ENCODE data around the gene CHIA.
"Not testable (repeated sequence)": the region's sequence is repeated elsewhere in the genome, so short reads cannot be mapped to it uniquely, and the experiment has no call there.

Gene CHIA

DNA sequence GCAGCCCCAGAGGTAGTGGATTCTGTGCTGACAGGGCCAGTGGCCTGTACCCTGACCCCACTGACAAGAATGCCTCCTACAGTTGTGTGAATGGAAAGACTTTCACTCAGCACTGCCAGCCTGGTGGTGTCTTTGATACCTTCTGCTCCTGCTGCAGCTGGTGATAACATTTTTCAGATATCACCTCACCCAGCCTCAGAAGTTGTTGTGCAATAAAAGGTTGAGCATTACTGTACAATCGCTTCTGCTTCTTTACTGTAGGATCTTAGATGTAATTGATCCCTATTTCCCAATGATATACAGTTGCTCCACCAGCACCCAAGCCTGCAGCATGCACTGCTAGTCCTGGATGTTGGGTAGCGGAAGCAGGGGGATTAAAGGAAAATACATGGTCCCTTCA lies 4.8 kb upstream of the CHIA start:
- DNase-seq (ENCODE audit: low read depth), result no peak

- no peak for DNase-seq (ENCODE audit: low read depth)
These were observed 3.7 kb upstream of the CHIA start for GRCh38 chr1:111286912-111287311.

- no peak for DNase-seq (ENCODE audit: low read depth)
These were observed 1.3 kb upstream of the CHIA start for GRCh38 chr1:111289371-111289770.

DNA sequence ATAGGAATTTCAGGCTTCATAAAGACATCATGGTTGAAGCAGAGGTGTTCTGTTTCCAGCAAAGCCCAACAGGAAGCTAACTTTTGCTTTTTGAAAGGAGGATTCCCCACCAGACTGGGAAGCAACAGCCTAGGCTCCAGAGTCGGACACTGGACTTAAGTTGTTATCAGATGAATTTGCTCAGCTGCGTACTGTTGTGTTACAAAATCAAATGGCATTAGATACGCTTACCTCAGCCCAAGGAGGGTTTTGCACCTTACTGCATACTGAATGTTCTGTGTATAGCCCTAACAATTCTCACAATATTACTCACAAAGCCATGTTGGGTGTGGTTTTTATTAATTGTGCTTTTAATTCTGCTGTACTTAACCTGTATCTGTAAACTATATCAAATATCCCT lies 547 bp upstream of the CHIA start:
- no peak for DNase-seq (ENCODE audit: low read depth)

- no peak for DNase-seq (ENCODE audit: low read depth)
These were observed 3.7 kb downstream of the CHIA start for GRCh38 chr1:111294390-111294789.

- DNase-seq (ENCODE audit: low read depth), result no peak
These were observed 11.7 kb downstream of the CHIA start for GRCh38 chr1:111302374-111302773.

GRCh38 chr1:111309690-111310089 lies 19.0 kb downstream of the CHIA start:
- DNase-seq (ENCODE audit: low read depth), result no peak

- no peak for DNase-seq (ENCODE audit: low read depth)
These were observed 27.9 kb downstream of the CHIA start for GRCh38 chr1:111318523-111318922.

- no peak for DNase-seq (ENCODE audit: low read depth)
These were observed 29.6 kb downstream of the CHIA start for GRCh38 chr1:111320066-111320879.

GRCh38 chr1:111323231-111323630 lies 32.6 kb downstream of the CHIA start:
- DNase-seq (ENCODE audit: low read depth), result no peak

- DNase-seq (ENCODE audit: low read depth), result no peak
These were observed 41.5 kb downstream of the CHIA start for GRCh38 chr1:111332190-111332589.

- peak; percentile 18 for DNase-seq (ENCODE audit: low read depth)
These were observed 43.5 kb downstream of the CHIA start for GRCh38 chr1:111334169-111334568.

- DNase-seq (ENCODE audit: low read depth), result peak; percentile 7
These were observed 44.7 kb downstream of the CHIA start for GRCh38 chr1:111335214-111335877.

DNA sequence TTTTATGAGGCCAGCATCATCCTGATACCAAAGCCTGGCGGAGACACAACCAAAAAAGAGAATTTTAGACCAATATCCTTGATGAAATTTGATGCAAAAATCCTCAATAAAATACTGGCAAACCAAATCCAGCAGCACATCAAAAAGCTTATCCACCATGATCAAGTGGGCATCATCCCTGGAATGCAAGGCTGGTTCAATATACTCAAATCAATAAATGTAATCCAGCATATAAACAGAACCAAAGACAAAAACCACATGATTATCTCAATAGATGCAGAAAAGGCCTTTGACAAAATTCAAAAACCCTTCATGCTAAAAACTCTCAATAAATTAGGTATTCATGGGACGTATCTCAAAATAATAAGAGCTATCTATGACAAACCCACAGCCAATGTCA lies 48.2 kb downstream of the CHIA start:
- not testable (repeated sequence) for DNase-seq (ENCODE audit: low read depth)

GRCh38 chr1:111346089-111346885 lies 55.6 kb downstream of the CHIA start:
- DNase-seq (ENCODE audit: low read depth), result peak; percentile 82

DNA sequence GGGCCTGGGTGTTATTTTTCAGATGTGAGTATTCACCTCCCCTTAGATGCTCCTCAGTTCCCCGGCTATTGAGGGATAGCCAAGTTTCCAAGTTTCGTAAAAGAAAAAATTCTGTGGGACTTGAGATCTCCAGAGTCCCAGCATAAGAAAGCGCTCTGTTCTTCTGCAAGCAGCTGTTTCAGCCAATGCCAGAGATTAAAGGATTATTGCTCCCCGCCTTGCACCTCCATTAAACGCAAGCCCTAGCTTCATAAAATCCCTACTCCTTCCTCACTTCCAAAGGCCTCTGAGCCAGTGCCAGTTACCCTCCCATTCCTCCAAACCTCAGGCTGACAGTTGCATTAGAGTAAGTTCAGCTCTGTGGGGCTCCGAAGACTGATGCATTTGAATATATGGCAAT lies 56.4 kb downstream of the CHIA start:
- no peak for DNase-seq (ENCODE audit: low read depth)

DNA sequence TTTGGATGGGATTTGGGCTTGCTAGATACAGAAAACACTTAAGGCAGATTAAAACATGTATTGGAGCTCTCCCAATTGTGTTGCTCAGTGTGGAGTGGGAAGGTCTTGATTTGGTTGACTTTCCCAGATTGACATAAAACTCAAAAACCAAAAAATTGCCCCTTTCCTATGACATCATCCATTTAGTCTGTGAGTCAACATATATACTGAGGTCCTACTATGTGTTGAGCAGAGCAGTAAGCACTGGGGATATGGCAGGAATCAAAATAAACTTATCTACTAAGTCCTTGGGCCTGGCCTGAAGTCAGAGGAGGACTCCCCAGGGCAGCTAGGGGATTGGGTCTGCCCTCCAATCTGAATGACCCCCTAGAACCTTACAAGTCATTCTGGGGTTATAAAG lies 61.0 kb downstream of the CHIA start:
- DNase-seq (ENCODE audit: low read depth), result no peak

GRCh38 chr1:111354584-111354983 lies 63.9 kb downstream of the CHIA start:
- DNase-seq (ENCODE audit: low read depth), result no peak

DNA sequence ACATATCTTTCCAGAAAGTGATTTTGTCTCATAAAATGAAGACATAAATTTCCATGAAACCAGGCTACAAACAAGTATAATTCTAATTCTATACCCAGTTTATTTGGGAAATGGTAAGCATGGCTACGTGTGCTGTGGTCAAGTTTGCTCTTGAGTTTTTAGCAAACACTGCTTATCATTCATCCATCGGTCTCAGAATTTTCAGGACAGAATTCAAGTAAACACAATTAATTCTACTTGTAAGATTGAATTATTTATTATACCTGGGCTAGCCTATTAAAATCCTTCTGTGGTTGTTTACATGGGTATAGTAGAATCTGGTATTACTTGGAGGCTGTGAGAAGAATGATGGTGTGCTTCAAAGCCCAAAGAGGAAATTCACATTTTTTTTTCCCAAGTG lies 68.3 kb downstream of the CHIA start:
- DNase-seq (ENCODE audit: low read depth), result no peak

- no peak for DNase-seq (ENCODE audit: low read depth)
These were observed 68.7 kb downstream of the CHIA start for GRCh38 chr1:111359376-111359775.

- not testable (repeated sequence) for DNase-seq (ENCODE audit: low read depth)
These were observed 69.6 kb downstream of the CHIA start for GRCh38 chr1:111360257-111360656.

- no peak for DNase-seq (ENCODE audit: low read depth)
These were observed 71.1 kb downstream of the CHIA start for GRCh38 chr1:111361761-111362160.

DNA sequence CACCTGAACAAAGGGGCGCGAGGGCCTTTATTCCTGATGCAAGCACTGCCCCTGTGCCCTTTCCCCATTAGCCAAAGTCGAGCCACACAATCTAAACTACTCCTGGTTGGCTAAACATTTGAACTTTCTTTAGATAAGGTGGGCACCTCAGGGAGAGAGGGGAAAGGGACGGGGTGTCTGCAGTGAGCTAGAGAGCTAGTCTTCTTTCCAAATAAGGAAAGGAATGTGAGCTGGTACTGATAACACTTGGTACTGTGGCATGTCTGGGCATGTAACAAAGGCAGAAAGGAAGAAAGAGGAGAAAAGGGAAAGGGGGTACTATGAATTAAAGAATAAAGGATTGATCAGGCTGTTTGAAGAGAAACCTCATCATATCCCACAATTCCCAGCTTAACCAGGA lies 74.0 kb downstream of the CHIA start:
- no peak for DNase-seq (ENCODE audit: low read depth)
